Kidney (tissue), 14 donors: ENCODE measurements around the gene UHMK1. TPM values are rescaled to one million over a fixed set of nuclear protein-coding genes. Genes with fewer than 3 reads are reported as not detected.

Experiments
- DNase-seq, 5 donors: peaks; one replicate each; pipeline ENCODE4 v3.0.0-alpha.2; 2013 to 2020
- FAIRE-seq: peaks from 2 replicates; lab custom pipeline; 2012; peaks lifted over from hg19 to GRCh38; lab: Jason Lieb, UNC
- H3K27ac ChIP-seq, 2 donors: one replicate each; pipeline ENCODE4 v1.7.0; 2013; ENCODE audit warnings: low read depth in 2 of 2, low read length in 2 of 2, inconsistent platforms in 1 of 2
- H3K27me3 ChIP-seq: one replicate; pipeline ENCODE4 v1.7.1; 2013; ENCODE audit warnings: low read length, inconsistent platforms; ENCODE audit not compliant: control insufficient read depth, insufficient read depth
- H3K36me3 ChIP-seq, 3 donors: one replicate each; pipeline versions ENCODE4 v1.7.0 to v1.7.1; 2013; ENCODE audit warnings: low read length in 3 of 3, control low read depth in 1 of 3, inconsistent platforms in 1 of 3; ENCODE audit not compliant: insufficient read depth in 3 of 3, control insufficient read depth in 2 of 3
- H3K4me1 ChIP-seq, 3 donors: one replicate each; pipeline versions ENCODE4 v1.7.0 to v1.7.1; 2013; ENCODE audit warnings: low read length in 3 of 3, inconsistent platforms in 1 of 3, low read depth in 1 of 3; ENCODE audit not compliant: control insufficient read depth in 2 of 3, insufficient read depth in 2 of 3
- H3K4me3 ChIP-seq, 3 donors: one replicate each; pipeline versions ENCODE4 v1.7.0 to v1.8.1; 2013; ENCODE audit warnings: low read length in 3 of 3, control low read depth in 1 of 3, inconsistent platforms in 1 of 3
- H3K9ac ChIP-seq, 3 donors: one replicate each; pipeline versions ENCODE4 v1.7.0 to v1.7.1; 2013; ENCODE audit warnings: low read length in 3 of 3, control low read depth in 1 of 3, inconsistent platforms in 1 of 3
- H3K9me3 ChIP-seq, 3 donors: one replicate each; pipeline versions ENCODE4 v1.7.0 to v1.7.1; 2013; ENCODE audit warnings: low read length in 3 of 3, control low read depth in 1 of 3, inconsistent platforms in 1 of 3; ENCODE audit not compliant: control insufficient read depth in 2 of 3, insufficient read depth in 1 of 3
- intact Hi-C: fragments of 100-400 bp; cut with DNase I; formaldehyde crosslinking; loops from one replicate; pipeline ENCODE4 v1.11.1; 2022
- polyA plus RNA-seq: library from polyadenylated mRNA; stranded (reverse); fragments of 350-450 nt; fragmentation: Illumina TruSeq; extraction: RNeasy Lipid Tissue Mini Kit (QIAGEN cat#74804); gene quantifications from one replicate; pipeline ENCODE4 v1.2.3, GENCODE V29; 2014; ENCODE audit warnings: low read depth, low replicate concordance; ENCODE audit not compliant: insufficient read depth
- total RNA-seq: library from RNA; stranded (reverse); fragmentation: NEBNext Ultra II Directional; extraction: Animal tissue kit (Norgen Biotek cat#: 25700); gene quantifications from one replicate; pipeline ENCODE4 v1.2.1, GENCODE V29; 2021
- TF ChIP-seq, protein P1 (sequence below): IDR thresholded peaks from 3 replicates; pipeline ENCODE4 v1.5.1; 2012; ENCODE audit warnings: mild to moderate bottlenecking, moderate library complexity, borderline replicate concordance; ENCODE audit not compliant: insufficient read depth; ENCODE audit errors: extremely low read depth
- donor health status: control.
- donor health status: control.
- donor health status: control.
- donor health status: control.
- donor health status: control.
- donor health status: DM: yes; HTN: yes; CAD: no.
- donor health status: Normal renal cell carcinoma (clear cell type).

The UHMK1 gene
- total and polyA plus RNA-seq, 2 donors from 2014 or later: 15.7 to 49.4 TPM

DNA sequence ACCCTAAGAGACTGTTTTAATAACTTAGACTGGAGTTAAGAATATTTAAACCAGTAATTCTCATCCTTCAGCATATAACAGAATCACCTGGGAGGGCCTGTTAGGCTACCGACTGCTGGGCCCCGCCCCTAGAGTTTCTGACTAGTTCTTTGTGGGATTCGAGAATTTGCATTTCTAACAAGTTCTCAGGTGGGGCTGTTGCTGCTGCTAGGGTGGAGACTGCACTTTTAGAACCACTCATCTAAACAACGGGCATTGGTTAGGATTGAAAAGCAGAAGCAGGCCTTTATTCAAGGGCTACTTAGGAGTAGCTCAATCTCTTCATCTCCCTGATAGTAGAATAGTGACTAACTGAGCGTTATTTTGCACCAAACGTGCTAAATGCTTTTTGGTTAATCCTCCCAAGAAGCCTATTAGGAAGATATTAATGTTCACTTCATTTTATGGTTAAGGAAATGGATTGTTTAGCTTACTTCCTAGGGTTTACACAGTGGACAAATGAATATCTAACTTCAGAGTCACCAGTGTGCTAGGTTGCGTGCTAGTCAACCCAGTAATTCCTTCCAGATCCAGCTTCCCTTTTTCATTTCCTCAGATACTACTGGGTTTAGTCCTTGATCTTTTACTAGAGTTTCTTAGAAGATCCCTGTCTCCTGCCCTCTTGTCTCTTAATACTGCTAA, 32.8 kb downstream of the UHMK1 start:
- DNase-seq (no peak), FAIRE-seq (no peak)
- H3K4me3 ChIP-seq: no peak overlapping the region
- no peak overlapping the region for H3K9ac ChIP-seq
- no peaks in the 10 kb centered on the region for H3K9me3 ChIP-seq
- TF ChIP-seq, protein P1, sequence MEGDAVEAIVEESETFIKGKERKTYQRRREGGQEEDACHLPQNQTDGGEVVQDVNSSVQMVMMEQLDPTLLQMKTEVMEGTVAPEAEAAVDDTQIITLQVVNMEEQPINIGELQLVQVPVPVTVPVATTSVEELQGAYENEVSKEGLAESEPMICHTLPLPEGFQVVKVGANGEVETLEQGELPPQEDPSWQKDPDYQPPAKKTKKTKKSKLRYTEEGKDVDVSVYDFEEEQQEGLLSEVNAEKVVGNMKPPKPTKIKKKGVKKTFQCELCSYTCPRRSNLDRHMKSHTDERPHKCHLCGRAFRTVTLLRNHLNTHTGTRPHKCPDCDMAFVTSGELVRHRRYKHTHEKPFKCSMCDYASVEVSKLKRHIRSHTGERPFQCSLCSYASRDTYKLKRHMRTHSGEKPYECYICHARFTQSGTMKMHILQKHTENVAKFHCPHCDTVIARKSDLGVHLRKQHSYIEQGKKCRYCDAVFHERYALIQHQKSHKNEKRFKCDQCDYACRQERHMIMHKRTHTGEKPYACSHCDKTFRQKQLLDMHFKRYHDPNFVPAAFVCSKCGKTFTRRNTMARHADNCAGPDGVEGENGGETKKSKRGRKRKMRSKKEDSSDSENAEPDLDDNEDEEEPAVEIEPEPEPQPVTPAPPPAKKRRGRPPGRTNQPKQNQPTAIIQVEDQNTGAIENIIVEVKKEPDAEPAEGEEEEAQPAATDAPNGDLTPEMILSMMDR: no peak
- intact Hi-C loops: no loop called here
- H3K4me1 ChIP-seq: no peaks in the 10 kb centered on the region
- no peaks in the 10 kb centered on the region for H3K27me3 ChIP-seq
- H3K27ac ChIP-seq: no peak overlapping the region
- H3K36me3 ChIP-seq: peaks cover 0 to 4% (median 2%) of the 10 kb centered on the region in 3 donors

DNA sequence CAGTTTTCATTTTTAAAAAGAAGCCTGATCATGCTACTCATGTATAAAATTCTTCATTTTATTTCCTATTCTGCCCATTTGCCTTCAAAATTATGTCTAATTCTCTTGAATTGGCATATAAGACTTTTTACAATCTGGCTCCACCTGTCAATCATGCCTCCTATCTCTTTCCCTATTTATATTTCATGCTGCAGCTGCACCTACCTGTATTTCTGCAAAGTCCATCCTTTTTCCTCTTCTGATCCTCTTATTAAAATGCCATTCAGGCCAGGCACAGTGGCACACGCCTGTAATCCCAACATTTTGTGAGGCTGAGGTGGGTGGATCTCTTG, 33.3 kb downstream of the UHMK1 start:
- intact Hi-C loops: no loop called here
- Histone ChIP-seq H3K27me3 (no peaks in the 10 kb centered on the region), H3K4me1 (no peaks in the 10 kb centered on the region), H3K27ac (no peak overlapping the region), H3K4me3 (no peak overlapping the region), H3K9me3 (no peaks in the 10 kb centered on the region), H3K36me3 (peaks cover 0 to 4% (median 2%) of the 10 kb centered on the region in 3 donors), H3K9ac (no peak overlapping the region)
- no peak for DNase-seq
- no peak for FAIRE-seq
- TF ChIP-seq, protein P1: no peak

DNA sequence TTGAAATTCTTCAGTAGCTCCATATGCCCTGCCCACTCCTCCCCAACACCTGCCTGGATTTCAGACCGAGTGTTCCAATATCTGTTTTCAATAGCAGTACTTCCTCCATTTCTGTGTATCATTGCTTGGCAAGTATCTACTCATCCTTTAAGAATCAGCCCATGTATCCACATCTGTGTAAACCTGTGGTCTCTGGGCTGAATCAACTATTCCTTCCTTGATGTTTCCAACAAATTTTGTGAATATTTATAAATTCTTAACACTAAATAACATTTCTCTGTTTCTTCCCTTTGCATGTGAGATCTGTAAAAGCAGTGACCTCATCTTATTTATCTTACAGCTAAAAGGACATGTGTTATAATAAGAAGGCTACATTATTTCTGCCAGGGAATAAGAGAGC, 37.9 kb downstream of the UHMK1 start:
- no peak for DNase-seq
- Histone ChIP-seq H3K27ac (no peak overlapping the region), H3K9me3 (no peaks in the 10 kb centered on the region), H3K4me1 (no peaks in the 10 kb centered on the region), H3K4me3 (no peak overlapping the region), H3K36me3 (no peaks in the 10 kb centered on the region), H3K9ac (no peak overlapping the region), H3K27me3 (no peaks in the 10 kb centered on the region)
- TF ChIP-seq, protein P1: no peak
- FAIRE-seq: no peak
- intact Hi-C loops: no loop called here

DNA sequence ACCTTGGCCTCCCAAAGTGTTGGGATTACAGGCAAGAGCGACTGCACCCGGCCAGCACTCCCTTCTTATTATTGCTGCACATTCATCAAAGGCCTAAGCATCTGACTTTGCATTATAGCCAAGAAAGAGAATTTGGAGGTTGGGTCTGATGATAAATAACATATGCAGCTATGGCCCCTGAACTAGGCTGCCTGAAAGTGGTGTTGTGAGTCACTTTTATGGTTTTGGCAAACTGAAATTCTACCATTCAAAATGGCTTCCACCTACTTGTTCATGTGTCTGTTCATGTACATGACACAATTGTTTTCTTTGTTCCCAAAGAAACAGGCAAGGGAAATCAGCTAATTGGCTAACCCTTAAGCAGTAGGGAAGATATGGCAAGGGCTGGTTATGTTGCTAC, 38.9 kb downstream of the UHMK1 start:
- TF ChIP-seq, protein P1: no peak
- no peaks in the 10 kb centered on the region for H3K27me3 ChIP-seq
- H3K4me3 ChIP-seq: no peak overlapping the region
- intact Hi-C loops: no loop called here
- FAIRE-seq: no peak
- H3K9me3 ChIP-seq: no peaks in the 10 kb centered on the region
- DNase-seq: no peak
- no peaks in the 10 kb centered on the region for H3K36me3 ChIP-seq
- no peaks in the 10 kb centered on the region for H3K4me1 ChIP-seq
- H3K27ac ChIP-seq: no peak overlapping the region
- no peak overlapping the region for H3K9ac ChIP-seq
